NCI-H226 (cell line): ENCODE data around the gene UGT1A7.

ENCODE experiments used
- DNase-seq: peaks from one replicate; pipeline ENCODE4 v3.0.0-alpha.2; 2015

UGT1A7 gene

DNA sequence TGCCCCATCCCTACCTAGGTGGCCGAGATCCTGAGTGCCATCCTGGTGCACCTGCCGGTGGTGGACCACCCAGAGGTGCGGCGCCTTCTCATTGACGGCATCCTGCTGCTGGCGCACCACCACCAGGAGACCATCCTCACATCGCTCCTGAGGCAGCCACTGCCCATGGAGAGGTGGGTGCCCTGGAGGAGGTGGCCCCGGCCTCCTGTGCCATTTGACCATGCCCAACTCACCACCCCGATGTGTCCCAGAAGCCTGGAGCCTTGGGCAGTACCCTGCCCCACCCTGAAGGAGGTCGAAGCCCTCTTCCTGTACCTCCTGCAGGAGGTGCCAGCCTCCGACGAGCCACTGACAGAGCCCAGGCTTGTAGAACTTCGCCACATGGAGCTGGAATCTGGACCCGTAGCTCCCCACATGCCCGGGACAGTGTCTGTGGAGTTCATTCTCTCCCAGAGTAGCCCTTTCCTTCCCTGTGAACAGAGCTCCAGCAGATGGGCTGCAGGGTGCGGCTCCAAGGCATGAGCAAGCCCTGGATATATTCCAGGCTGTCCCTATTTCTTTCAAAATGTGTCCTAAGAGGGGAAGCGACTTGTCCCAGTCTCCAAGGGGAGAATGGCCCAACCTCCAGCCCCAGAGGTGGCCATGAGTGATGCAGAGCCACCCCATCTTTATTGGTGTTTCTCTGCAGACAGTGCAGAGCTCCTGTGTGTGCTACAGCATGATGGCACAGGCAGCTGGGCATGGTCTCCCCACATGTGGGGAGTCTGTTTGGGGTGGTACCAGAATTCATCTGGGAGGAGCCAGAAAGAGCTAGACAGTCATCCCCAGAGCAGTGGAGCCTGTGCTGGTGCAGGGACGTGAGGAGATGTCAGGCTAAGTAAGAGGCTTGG lies 138.4 kb downstream of the UGT1A7 start:
- no peak for DNase-seq

DNA sequence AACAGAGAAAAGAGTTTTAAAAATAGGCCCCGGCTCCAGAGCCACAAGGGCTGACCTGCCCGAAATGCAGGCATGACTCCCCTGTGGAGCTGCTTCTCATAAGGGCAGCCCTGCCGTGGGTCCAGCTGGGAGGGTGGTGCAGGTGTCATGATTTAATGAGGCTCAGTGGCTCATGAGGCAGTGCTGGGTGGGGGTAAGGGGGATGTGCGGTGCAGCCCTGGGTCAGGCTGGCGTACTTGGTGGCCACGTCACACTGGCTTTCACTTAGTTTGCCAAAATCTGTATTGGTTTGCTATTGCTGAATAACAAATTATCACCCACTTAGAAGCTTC lies 139.0 kb downstream of the UGT1A7 start:
- DNase-seq, result no peak

DNA sequence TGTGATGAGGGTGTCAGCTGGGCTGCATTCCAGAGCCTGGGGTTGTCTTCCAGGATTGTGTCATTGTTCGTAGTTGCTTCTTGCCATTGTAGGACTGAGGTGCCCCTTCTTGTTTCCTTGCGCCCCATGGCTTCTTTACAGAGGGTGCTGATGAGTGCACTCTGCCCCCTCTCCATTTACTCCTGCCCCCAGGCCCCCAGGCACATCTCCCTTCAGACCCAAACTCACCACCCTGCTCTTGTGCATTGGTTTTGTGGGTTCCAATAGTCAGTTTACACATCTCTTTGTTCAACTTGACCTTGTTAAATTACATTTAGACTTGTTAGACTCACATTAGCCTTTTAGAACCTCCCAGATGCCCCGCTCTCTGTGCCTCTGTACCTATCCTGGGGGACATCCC lies 139.5 kb downstream of the UGT1A7 start:
- DNase-seq, result no peak

DNA sequence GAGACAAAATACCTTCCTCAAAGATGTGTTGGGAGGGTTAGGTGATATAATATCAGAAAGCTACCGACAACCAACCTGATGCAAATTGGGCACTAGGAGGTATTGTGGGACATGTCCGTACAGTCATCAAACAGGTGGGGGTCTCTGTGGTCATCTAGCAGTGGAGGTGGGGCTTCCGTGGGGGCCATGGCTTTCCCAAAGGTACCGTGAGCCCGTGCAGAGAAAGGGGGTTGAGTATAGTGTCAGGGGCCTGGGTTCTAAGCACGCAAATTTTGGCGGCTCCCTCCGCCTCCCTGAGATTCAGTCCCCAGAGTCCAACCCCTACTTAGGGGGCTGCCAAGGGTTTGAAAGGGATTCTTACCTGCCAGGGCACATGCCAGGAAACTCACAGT lies 140.0 kb downstream of the UGT1A7 start:
- no peak for DNase-seq

DNA sequence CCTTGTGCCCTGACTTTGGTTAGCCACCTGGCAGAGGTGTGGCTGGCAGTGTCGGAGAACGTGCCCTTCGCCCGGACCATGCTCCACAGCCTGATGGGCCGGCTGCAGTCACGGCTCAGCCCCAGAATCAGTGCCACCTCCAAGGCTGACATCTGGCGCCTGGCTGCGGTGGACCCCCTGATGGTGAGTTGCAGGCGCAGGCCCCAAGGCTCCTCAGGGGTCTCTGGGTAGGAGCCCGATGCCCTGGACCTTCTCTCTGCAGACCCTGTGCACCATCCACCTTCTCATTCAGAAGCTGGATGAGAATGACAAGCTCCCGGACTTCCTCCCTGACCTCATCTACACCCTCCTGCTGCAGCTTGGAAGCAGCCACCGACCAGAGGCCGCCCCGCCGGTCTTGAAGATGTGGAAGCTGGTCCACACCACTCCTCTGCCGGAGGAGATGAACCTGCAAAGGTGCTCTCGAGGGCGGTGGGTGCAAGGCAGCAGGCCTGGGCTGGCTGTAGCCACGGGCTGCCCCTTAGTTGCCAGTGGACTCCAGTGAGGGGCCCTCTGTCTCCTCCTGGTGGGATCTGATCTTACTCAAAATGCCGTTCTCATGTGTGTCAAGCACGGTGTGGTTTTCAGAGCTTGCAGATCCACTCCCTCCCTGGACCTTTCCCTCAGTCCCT lies 140.5 kb downstream of the UGT1A7 start:
- no peak for DNase-seq
